MCF 10A (cell line): ENCODE data around the gene PTGDR. TPM values are rescaled to one million over a fixed set of nuclear protein-coding genes. Genes with fewer than 3 reads are reported as not detected.

Experiments used
- BruUV-seq: library from RNA; stranded (reverse); fragments of 400-500 nt; replicated peaks from 2 replicates; lab custom pipeline; 2021; lab: Mats Ljungman, UMichigan
- CTCF ChIA-PET: fragments of 300-600 bp; sonication (Branson Sonifier 250); formaldehyde crosslinking; extraction: SDS; loops from one replicate; lab custom pipeline; 2021; ENCODE audit warnings: antibody characterized with exemption, inconsistent platforms; lab: Yijun Ruan, JAX
- POLR2A ChIA-PET: fragments of 300-600, 350-650 bp; sonication (Branson Sonifier 250); formaldehyde crosslinking; extraction: SDS; loops from one replicate; lab custom pipeline; 2020; ENCODE audit warnings: antibody characterized with exemption, inconsistent platforms; lab: Yijun Ruan, JAX
- DNase-seq: peaks from one replicate; pipeline ENCODE4 v3.0.0-alpha.2; 2018; ENCODE audit not compliant: unreplicated experiment
- H3K27ac Mint-ChIP-seq: one replicate; pipeline ENCODE4 v1.8.0; 2022; ENCODE audit warnings: mild to moderate bottlenecking, low read depth, mixed read lengths; ENCODE audit not compliant: unreplicated experiment
- H3K27me3 Mint-ChIP-seq: one replicate; pipeline ENCODE4 v1.8.0; 2022; ENCODE audit warnings: mixed read lengths; ENCODE audit not compliant: insufficient read depth, unreplicated experiment
- H3K36me3 Mint-ChIP-seq: one replicate; pipeline ENCODE4 v1.8.0; 2022; ENCODE audit warnings: mild to moderate bottlenecking, moderate library complexity, mixed read lengths; ENCODE audit not compliant: insufficient read depth, unreplicated experiment
- H3K4me1 Mint-ChIP-seq: one replicate; pipeline ENCODE4 v1.8.0; 2022; ENCODE audit warnings: mixed read lengths; ENCODE audit not compliant: insufficient read depth, unreplicated experiment
- H3K4me3 Mint-ChIP-seq: one replicate; pipeline ENCODE4 v1.8.0; 2022; ENCODE audit warnings: mild to moderate bottlenecking, moderate library complexity, mixed read lengths; ENCODE audit not compliant: unreplicated experiment
- H3K9me3 Mint-ChIP-seq: one replicate; pipeline ENCODE4 v1.8.0; 2022; ENCODE audit warnings: mixed read lengths; ENCODE audit not compliant: unreplicated experiment
- CTCF ChIP-seq: fragments of 200-600 bp; IDR thresholded peaks from one replicate; pipeline ENCODE4 v1.8.0; 2022; ENCODE audit warnings: antibody characterized with exemption, mild to moderate bottlenecking; ENCODE audit not compliant: unreplicated experiment
- intact Hi-C: fragments of 100-400 bp; cut with micrococcal nuclease; formaldehyde crosslinking; loops from 2 replicates; pipeline ENCODE4 v1.14.1; 2022
- total RNA-seq: library from RNA; stranded (reverse); gene quantifications from 2 replicates; pipeline ENCODE4 v1.2.3, GENCODE V29; 2022

The PTGDR gene
- total RNA-seq, 1 experiment from 2014 or later: not detected

DNA sequence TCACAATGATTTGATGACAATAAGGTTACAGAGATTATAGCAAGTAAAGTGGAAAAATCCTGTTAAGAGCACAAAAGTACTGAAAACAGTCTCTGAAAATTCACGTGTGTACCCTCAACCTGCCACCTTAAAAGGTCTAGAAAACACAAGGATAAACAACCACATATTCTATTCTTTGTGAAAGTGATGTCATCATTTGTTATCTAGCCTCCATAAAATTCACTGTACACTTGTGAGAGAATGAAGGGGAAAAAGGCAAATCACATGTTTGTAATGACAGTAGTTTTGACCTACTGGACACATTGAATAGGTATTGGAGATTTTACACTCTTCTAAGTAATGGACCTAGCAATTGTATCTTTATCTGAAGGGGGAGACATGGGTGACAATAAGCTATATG lies 4.0 kb downstream of the PTGDR start:
- no peaks in the 10 kb centered on the region for H3K27me3 Mint-ChIP-seq
- no peak for TF ChIP-seq CTCF
- no peak overlapping the region for H3K4me3 Mint-ChIP-seq
- no peaks in the 10 kb centered on the region for H3K36me3 Mint-ChIP-seq
- ChIA-PET CTCF (interaction anchor here (0.7 kb wide), 1 partner anchor 99 kb away, joined by 3 read pairs; no protein-coding TSS in a partner anchor), POLR2A (interaction anchor here (0.7 kb wide), 1 partner anchor 180 kb away, joined by 3 read pairs; no protein-coding TSS in a partner anchor)
- no TSS peak for BruUV-seq
- H3K4me1 Mint-ChIP-seq: peaks cover 7% of the 10 kb centered on the region
- intact Hi-C loops: loop anchor here (5.0 kb wide), 1 partner anchor 129 kb away; no protein-coding TSS in a partner anchor
- no peaks in the 10 kb centered on the region for H3K9me3 Mint-ChIP-seq
- H3K27ac Mint-ChIP-seq: no peak overlapping the region
- DNase-seq: no peak

- peak; percentile 41 for TF ChIP-seq CTCF
- Mint-ChIP-seq H3K27me3 (no peaks in the 10 kb centered on the region), H3K9me3 (no peaks in the 10 kb centered on the region), H3K27ac (no peak overlapping the region), H3K36me3 (no peaks in the 10 kb centered on the region), H3K4me3 (no peak overlapping the region), H3K4me1 (peaks cover 8% of the 10 kb centered on the region)
- ChIA-PET POLR2A (interaction anchor here (0.7 kb wide), 1 partner anchor 179 kb away, joined by 3 read pairs; no protein-coding TSS in a partner anchor), CTCF (interaction anchor here (0.6 to 0.7 kb wide), 4 partner anchors 100 to 782 kb away, joined by 3 to 4 read pairs (median 3); no protein-coding TSS in a partner anchor)
- no TSS peak for BruUV-seq
- intact Hi-C loops: loop anchor here (1.0 to 5.0 kb wide), 2 partner anchors 130 to 276 kb away; no protein-coding TSS in a partner anchor
- DNase-seq: peak; percentile 67
Measured at GRCh38 chr14:52272375-52272774, 4.9 kb downstream of the PTGDR start.

- ChIA-PET POLR2A (interaction anchor here (0.6 kb wide), 1 partner anchor 121 kb away, joined by 3 read pairs; no protein-coding TSS in a partner anchor), CTCF (no interaction called here)
- DNase-seq: no peak
- TF ChIP-seq CTCF: no peak
- no peaks in the 10 kb centered on the region for H3K9me3 Mint-ChIP-seq
- peaks cover 14% of the 10 kb centered on the region for H3K4me1 Mint-ChIP-seq
- no peak overlapping the region for H3K27ac Mint-ChIP-seq
- H3K4me3 Mint-ChIP-seq: no peak overlapping the region
- H3K27me3 Mint-ChIP-seq: no peaks in the 10 kb centered on the region
- no peaks in the 10 kb centered on the region for H3K36me3 Mint-ChIP-seq
- intact Hi-C loops: no loop called here
- no TSS peak for BruUV-seq
Measured at GRCh38 chr14:52275372-52275771, 7.9 kb downstream of the PTGDR start.

DNA sequence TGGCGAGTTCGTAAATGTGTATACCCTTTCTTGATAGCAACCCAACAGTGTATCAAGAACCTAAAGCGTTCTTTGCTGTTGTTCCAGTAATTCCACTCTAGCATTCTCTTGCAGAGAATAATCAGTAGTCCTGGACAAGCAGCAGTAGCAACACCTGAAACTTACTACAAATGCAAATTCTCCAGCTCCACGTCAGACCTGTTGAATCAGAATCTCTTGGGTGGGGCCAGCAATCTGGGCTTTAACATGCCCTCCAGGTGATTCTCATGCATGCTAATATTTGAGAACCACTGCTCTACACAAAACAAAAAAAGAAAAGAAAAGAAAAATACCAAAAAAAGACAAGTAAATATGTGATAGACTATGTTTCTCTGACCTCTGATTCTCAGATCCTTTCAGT lies 10.1 kb downstream of the PTGDR start:
- H3K9me3 Mint-ChIP-seq: no peaks in the 10 kb centered on the region
- H3K4me1 Mint-ChIP-seq: peaks cover 8% of the 10 kb centered on the region
- ChIA-PET CTCF (no interaction called here), POLR2A (interaction anchor here (0.6 to 1.7 kb wide), 3 partner anchors 12 to 180 kb away, joined by 3 to 7 read pairs (median 3); no protein-coding TSS in a partner anchor)
- H3K27ac Mint-ChIP-seq: no peak overlapping the region
- no peak overlapping the region for H3K4me3 Mint-ChIP-seq
- peak; percentile 24 for DNase-seq
- intact Hi-C loops: no loop called here
- no peaks in the 10 kb centered on the region for H3K36me3 Mint-ChIP-seq
- no peaks in the 10 kb centered on the region for H3K27me3 Mint-ChIP-seq
- BruUV-seq: no TSS peak
- TF ChIP-seq CTCF: no peak
